Medulla oblongata (tissue), 1 donor: ENCODE measurements around the gene KCTD13.
A peak's percentile ranks its signal among the peaks of the same experiment; 100 is the strongest.
"Not testable (repeated sequence)": the region's sequence is repeated elsewhere in the genome, so short reads cannot be mapped to it uniquely, and the experiment has no call there.

Experiments
- DNase-seq: peaks from one replicate; pipeline ENCODE4 v3.0.0-alpha.2; 2015; ENCODE audit errors: extremely low spot score

Gene KCTD13

DNA sequence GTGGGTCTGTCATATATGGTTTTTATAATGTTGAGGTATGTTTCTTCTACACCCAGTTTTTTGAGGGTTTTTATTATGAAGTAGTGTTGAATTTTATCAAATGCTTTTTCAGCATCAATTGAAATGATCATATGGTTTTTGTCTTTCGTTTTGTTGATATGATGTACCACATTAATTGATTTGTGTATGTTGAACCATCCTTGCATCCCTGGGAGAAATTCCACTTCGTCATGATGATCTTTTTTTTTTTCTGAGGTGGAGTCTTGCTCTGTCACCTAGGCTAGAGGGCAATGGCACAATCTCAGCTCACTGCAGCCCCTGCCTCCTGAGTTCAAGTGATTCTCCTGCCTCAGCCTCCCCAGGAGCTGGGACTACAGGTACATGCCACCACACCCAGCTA is 21.9 kb upstream of the KCTD13 start:
- DNase-seq, result no peak

DNA sequence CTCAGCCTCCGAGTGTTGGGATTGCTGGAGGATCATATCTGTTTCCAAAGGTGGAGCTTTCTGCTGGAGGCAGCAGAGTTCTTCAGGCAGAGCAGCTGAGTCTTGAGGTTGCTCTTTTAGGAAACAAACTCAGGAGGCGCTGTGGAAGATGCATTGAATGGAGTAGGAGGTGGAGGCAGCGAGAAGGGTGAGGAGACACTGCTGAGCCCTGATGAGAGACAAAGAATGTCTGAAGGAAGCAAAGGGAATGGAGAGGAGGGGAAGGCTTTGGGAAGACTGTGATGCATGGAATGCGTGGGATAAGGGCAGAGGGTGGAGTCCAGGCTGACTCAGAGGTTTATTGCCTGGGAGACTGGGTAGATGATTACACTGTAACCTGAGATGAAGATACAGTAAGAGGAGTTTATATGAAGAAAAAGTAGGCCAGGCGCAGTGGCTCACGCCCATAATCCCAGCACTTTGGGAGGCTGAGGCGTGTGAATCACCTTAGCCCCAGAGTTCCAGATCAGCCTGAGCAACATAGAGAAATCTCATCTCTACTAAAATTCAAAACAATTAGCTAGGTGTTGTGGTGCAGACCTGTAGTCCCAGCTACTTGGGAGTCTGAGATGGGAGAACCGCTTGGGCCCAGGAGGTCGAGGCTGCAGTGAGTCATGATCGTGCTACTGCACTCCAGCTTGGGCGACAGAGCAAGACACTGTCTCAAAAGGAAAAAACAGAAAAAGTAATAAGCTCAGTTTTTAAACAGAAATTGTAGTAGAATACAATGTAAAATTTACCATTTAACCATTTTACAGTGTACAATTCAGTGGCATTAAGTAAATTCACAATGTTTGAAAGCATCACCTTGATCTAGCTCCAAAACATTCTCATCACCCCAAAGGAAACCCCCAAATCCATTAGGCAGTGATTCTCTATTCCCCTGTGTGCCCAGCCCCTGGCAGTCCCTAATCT is 18.1 kb upstream of the KCTD13 start:
- no peak for DNase-seq

- no peak for DNase-seq
Measured at GRCh38 chr16:29940656-29941055, 14.6 kb upstream of the KCTD13 start.

- DNase-seq, result not testable (repeated sequence)
Measured at GRCh38 chr16:29931750-29932149, 5.7 kb upstream of the KCTD13 start.

GRCh38 chr16:29927070-29927905 is 1.3 kb upstream of the KCTD13 start:
- DNase-seq, result peak; percentile 45

- peak; percentile 38 for DNase-seq
Measured at GRCh38 chr16:29926711-29927052, 656 bp upstream of the KCTD13 start.

- peak; percentile 59 for DNase-seq
Measured at GRCh38 chr16:29925105-29925756, 795 bp downstream of the KCTD13 start.

DNA sequence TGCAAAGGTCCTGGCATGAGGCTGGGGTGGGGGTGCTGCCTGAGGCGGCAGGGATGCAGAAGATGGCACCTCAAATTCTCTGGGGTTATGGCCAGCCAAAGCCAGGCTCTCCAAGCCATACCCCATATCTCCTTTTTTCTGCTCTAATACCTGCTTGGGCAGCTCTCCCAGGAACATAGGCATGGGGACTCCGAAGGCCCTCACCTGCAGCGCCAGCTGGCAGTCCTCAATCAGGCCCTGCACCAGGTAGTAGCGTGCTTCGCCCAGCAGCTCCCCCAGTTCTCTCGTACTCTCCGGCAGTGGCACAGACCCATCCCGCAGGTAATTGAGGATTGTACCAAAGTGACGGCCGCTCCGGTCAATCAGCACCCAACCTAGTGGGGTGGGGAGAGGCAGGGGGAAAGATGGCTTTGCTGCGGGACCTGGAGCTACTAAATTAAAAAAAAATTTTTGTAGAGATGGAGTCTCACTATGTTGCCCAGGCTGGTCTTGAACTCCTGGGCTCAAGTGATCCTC is 3.0 kb downstream of the KCTD13 start:
- DNase-seq, result no peak

DNA sequence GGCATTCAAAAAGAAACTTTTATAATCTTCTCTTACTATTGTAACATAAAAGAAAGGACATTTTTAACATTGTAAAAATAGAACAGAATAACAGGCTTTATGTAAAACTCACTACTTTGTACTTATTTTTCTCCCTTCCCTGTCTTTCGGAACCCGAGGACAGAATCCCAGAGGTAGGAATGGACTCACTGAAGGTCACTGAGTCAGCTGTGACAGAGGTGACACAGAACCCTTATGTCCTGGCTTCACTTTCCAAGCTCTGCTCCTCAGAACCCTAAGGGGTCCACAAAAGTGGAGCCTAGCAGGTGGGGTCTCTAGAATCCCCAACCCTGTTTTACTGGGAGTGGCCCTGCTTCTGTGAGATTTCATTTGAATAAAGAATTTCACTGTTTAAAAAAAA is 3.7 kb downstream of the KCTD13 start:
- DNase-seq, result no peak

GRCh38 chr16:29921034-29921385 is 5.0 kb downstream of the KCTD13 start:
- no peak for DNase-seq

GRCh38 chr16:29920288-29921033 is 5.6 kb downstream of the KCTD13 start:
- DNase-seq, result peak; percentile 48

- DNase-seq, result no peak
Measured at GRCh38 chr16:29916979-29917378, 9.0 kb downstream of the KCTD13 start.

GRCh38 chr16:29915590-29916247 is 10.3 kb downstream of the KCTD13 start:
- no peak for DNase-seq

DNA sequence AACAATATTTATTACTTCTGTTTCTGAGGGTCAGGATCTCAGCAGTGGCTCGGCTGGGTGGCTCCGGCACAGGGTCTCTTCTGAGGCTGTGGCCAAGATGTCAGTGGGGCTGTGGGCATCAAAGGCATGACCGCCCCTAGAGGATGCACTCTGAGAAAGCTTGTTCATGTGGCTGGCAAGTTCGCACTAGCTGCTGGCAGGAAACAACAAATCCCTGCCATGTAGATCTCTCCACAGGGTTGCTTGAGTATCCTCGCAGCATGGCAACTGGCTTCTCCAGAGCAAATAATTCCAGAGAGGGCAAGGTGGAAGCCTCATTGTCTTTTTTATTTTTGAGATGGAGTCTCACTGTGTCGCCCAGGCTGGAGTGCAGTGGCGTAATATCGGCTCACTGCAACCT is 12.5 kb downstream of the KCTD13 start:
- DNase-seq, result no peak

GRCh38 chr16:29912087-29912486 is 13.9 kb downstream of the KCTD13 start:
- DNase-seq, result no peak

DNA sequence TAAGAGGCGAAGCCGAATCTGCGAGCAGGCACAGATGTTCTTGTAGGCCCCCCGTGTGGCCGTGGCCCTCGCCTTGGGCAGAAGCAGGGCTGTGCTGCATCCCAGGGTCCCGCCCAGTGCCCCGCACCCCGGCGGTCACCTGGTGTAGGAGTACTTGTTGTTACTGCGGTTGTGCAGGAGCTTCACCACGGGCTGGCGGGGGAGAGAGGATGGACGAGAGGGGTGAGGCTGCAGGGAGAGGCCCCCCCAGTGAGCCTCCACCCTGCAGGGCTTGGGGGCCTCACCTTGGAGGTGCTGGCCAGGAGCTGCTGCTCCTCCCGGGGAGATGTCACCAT is 14.4 kb downstream of the KCTD13 start:
- no peak for DNase-seq

DNA sequence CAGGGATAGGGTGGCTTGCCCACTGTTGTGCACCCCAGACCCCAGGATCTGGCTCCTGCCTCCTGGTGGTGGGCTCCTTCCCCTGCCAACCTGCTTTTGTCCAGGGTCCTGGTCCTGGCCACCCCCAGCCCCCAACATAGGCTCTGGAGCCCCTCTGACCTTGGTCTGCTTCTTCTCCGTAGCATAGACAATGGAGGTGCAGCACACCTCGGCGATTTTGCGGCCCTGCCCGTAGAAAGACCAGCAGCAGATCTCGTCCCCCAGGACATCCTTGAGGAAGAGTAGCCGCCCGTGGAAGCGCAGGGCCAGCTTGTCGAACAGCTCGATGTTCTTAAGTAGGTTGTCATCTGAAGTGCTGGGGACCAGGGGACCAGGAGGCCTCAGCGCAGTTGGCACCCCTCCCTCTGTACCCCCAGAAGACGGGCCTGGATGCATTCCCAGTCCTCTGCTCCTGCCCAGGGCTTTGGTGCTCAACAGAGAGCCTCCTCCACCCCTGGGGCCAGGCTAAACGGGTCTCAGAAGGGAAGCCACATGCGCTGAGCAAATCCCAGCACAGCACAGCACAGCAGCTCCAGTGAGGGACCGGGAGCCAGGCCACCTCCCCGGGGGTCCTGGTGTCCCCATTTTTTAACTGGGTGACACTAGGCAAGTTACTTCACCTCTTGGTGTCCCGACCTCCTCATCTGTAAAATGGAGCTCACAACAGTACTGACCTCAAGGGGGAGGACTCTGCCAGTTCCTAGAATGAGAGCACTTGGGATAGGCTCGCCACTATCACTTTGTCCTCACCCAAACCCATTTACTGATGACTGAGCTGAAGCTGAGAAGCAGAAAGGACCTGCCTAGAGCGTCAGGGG is 15.0 kb downstream of the KCTD13 start:
- no peak for DNase-seq

DNA sequence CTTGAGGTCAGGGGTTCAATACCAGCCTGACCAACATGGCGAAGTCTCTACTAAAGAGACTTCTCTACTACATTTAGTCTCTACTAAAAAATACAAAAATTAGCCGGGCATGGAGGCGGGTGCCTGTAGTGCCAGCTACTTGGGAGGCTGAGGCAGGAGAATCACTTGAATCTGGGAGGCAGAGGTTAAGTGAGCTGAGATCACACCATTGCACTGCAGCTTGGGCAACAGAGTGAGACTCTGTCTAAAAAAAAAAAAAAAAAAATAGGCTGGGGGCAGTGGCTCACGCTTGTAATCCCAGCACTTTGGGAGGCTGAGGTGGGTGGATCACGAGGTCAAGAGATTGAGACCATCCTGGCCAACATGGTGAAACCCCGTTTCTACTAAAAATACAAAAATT is 16.2 kb downstream of the KCTD13 start:
- not testable (repeated sequence) for DNase-seq

GRCh38 chr16:29909391-29909790 is 16.6 kb downstream of the KCTD13 start:
- DNase-seq, result no peak

DNA sequence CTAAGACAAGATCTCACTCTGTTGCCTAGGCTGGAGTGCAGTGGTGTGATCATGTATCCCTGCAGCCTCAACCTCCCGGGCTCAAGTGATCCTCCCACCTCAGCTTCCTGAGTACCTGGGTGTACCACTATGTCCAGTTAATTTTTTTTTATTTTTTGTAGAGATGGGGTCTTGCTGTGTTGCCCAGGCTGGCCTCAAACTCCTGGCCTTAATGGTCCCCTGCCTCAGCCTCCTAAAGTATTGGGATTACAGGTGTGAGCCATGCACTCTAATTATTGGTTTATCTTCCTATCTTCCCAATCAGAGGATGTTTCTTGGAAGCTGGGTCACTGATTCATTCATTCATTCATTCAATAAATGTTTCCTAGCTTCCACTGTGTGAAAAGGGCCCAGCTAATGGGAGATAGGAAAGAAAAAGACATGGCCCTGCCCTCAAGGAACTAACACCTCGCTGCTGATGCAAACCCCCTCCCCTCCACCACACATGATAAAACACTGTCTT is 17.3 kb downstream of the KCTD13 start:
- DNase-seq, result no peak
